Testis (tissue), 5 donors: ENCODE data around the gene THSD4. TPM values are rescaled to one million over a fixed set of nuclear protein-coding genes. Genes with fewer than 3 reads are reported as not detected.

Experiments used
- DNase-seq: peaks from one replicate; pipeline ENCODE4 v3.0.0-alpha.2; 2019
- H3K27ac ChIP-seq, 2 donors: fragments of 200-600 bp; sonication (generic); one replicate each; pipeline ENCODE4 v1.5.1; 2019
- H3K27me3 ChIP-seq: fragments of 200-600 bp; sonication (generic); one replicate; pipeline ENCODE4 v1.5.1; 2019
- H3K36me3 ChIP-seq: fragments of 200-600 bp; sonication (generic); one replicate; pipeline ENCODE4 v1.5.1; 2017; ENCODE audit warnings: low read depth; ENCODE audit errors: missing control alignments
- H3K4me1 ChIP-seq: fragments of 200-600 bp; sonication (generic); one replicate; pipeline ENCODE4 v1.5.1; 2019
- H3K4me3 ChIP-seq, 2 donors: fragments of 200-600 bp; sonication (generic); one replicate each; pipeline ENCODE4 v1.5.1; 2017 to 2019
- H3K9me3 ChIP-seq: fragments of 200-600 bp; sonication (generic); one replicate; pipeline ENCODE4 v1.5.1; 2017
- POLR2A ChIP-seq: fragments of 450-650 bp; IDR thresholded peaks from one replicate; pipeline ENCODE4 v1.6.1; 2017; ENCODE audit warnings: antibody characterized with exemption, mild to moderate bottlenecking, moderate library complexity
- WGBS, 2 donors: methylation state at CpG; one replicate each; pipeline ENCODE4 v1.1.5; 2018; 5-methylcytosine and 5-hydroxymethylcytosine counted together
- intact Hi-C: fragments of 100-400 bp; cut with DNase I; formaldehyde crosslinking; loops from one replicate; pipeline ENCODE4 v1.15.1; 2023; ENCODE audit warnings: low total_unique reads
- long read RNA-seq, 2 donors: transcript quantifications; one replicate each; lab custom pipeline, GENCODE V29; 2026
- polyA plus RNA-seq: library from polyadenylated mRNA; stranded (reverse); fragments of 350-450 nt; fragmentation: Illumina TruSeq; extraction: RNeasy Lipid Tissue Mini Kit (QIAGEN cat#74804); gene quantifications from one replicate; pipeline ENCODE4 v1.2.3, GENCODE V29; 2014; ENCODE audit warnings: low read depth, low replicate concordance; ENCODE audit not compliant: insufficient read depth
- total RNA-seq, 2 donors: library from RNA; depleted of rRNA; stranded (reverse); fragments of >200 nt; gene quantifications; one replicate each; pipeline ENCODE4 v1.2.3, GENCODE V29; 2016
- TF ChIP-seq, protein P1 (sequence below), 3 experiments: fragments of 450-650 bp in 2 of 3; fragments of 200-600 bp in 1 of 3; sonication (generic) in 1 of 3; IDR thresholded peaks; one replicate each; pipeline ENCODE4 v1.5.1; 2016 to 2019; ENCODE audit warnings: antibody characterized with exemption in 3 of 3, mild to moderate bottlenecking in 2 of 3, moderate library complexity in 1 of 3

THSD4 gene
- total RNA-seq (10 to 100 TPM; 18.2 to 21.5 TPM), polyA plus RNA-seq (14.3 TPM)
- long read RNA-seq, donor 1, result 0 reads
- long read RNA-seq, donor 2, result 0 reads

GRCh38 chr15:71114887-71115566 lies at the start of gene THSD4:
TSS of gene THSD4 (plus strand) at chr15:71115471.
- H3K36me3 ChIP-seq, result no peaks in the 10 kb centered on the region
- whole genome bisulfite sequencing, 2 donors, result 35 to 45% methylated on average over 20 to 22 of the region's 52 CpGs
- intact Hi-C loops, result loop anchor here (10.0 kb wide), 1 partner anchor 330 kb away; no protein-coding TSS in a partner anchor

DNA sequence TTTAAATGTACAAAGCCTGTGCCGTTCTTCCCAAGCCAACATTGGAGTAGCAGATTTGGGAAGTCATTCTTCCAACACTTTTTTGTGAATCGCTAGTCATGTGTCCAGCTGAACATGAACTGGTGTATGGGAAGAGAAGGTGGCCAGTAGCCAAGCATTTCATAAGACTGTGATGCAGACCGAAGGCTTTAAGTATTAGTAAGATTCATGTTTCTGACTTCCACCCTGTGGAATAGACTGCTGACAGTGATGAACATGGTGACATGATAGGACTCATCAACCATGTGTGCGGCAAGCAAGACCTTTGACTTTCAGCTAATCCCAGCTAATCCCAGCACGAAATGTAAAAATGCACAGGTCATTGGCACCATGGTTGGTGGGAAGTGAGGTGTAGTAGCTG lies 48.3 kb upstream of the THSD4 start:
- 96% methylated on average over 5 of the region's 5 CpGs for WGBS, 2 donors
- no peaks in the 10 kb centered on the region for H3K27me3 ChIP-seq
- no peaks in the 10 kb centered on the region for H3K4me1 ChIP-seq
- H3K4me3 ChIP-seq, result no peak overlapping the region
- H3K27ac ChIP-seq, result no peak overlapping the region
- DNase-seq, result no peak
- intact Hi-C loops, result no loop called here
- H3K9me3 ChIP-seq, result no peaks in the 10 kb centered on the region
- H3K36me3 ChIP-seq, result no peaks in the 10 kb centered on the region
- TF ChIP-seq POLR2A, result no peak
- TF ChIP-seq, protein P1, sequence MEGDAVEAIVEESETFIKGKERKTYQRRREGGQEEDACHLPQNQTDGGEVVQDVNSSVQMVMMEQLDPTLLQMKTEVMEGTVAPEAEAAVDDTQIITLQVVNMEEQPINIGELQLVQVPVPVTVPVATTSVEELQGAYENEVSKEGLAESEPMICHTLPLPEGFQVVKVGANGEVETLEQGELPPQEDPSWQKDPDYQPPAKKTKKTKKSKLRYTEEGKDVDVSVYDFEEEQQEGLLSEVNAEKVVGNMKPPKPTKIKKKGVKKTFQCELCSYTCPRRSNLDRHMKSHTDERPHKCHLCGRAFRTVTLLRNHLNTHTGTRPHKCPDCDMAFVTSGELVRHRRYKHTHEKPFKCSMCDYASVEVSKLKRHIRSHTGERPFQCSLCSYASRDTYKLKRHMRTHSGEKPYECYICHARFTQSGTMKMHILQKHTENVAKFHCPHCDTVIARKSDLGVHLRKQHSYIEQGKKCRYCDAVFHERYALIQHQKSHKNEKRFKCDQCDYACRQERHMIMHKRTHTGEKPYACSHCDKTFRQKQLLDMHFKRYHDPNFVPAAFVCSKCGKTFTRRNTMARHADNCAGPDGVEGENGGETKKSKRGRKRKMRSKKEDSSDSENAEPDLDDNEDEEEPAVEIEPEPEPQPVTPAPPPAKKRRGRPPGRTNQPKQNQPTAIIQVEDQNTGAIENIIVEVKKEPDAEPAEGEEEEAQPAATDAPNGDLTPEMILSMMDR (IDR thresholded peaks at IDR 0.05), result no peak

More at GRCh38 chr15:71114887-71115566, at the start of gene THSD4:
- Histone ChIP-seq H3K4me3 (peak within 1 kb of the TSS; percentile 57 to 81), H3K4me1 (peaks cover 8% of the 10 kb centered on the region), H3K9me3 (no peaks in the 10 kb centered on the region), H3K27ac (peak within 1 kb of the TSS; percentile 26 to 76), H3K27me3 (no peaks in the 10 kb centered on the region)
- DNase-seq, result peak; percentile 83
- TF ChIP-seq, protein P1 (IDR thresholded peaks at IDR 0.05), result peak; percentile 93 to 98 (median 96)
- TF ChIP-seq POLR2A, result no peak

DNA sequence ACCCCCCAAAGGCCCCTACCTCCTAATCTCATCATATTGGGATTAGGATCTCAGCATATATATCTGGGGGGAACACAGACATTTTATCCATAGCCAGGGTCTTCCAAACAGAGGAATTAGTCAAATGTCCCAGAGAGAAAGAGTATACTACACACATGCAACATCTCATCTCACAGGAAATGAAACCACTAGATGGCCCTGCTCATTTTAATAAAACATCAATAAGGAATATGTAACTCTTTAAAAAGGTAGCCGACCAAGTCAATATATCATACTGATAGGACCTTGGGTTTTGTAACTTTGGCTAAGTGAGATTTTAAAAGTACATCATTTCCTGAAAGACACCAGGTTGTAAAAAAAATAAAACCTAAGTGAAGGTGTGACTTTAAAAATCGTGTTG lies 45.6 kb upstream of the THSD4 start:
- Histone ChIP-seq H3K4me1 (no peaks in the 10 kb centered on the region), H3K27ac (no peak overlapping the region), H3K9me3 (no peaks in the 10 kb centered on the region), H3K36me3 (no peaks in the 10 kb centered on the region), H3K4me3 (no peak overlapping the region), H3K27me3 (no peaks in the 10 kb centered on the region)
- no peak for TF ChIP-seq POLR2A
- TF ChIP-seq, protein P1 (IDR thresholded peaks at IDR 0.05), result no peak
- DNase-seq, result no peak
- intact Hi-C loops, result no loop called here
- 59 to 71% methylated on average over 2 of the region's 2 CpGs for WGBS, 2 donors

GRCh38 chr15:71071529-71071928 lies 43.7 kb upstream of the THSD4 start:
- no peak overlapping the region for H3K27ac ChIP-seq
- H3K36me3 ChIP-seq, result no peaks in the 10 kb centered on the region
- no peaks in the 10 kb centered on the region for H3K27me3 ChIP-seq
- no peak overlapping the region for H3K4me3 ChIP-seq
- H3K4me1 ChIP-seq, result no peaks in the 10 kb centered on the region
- no peak for TF ChIP-seq POLR2A
- TF ChIP-seq, protein P1 (IDR thresholded peaks at IDR 0.05), result no peak
- H3K9me3 ChIP-seq, result no peaks in the 10 kb centered on the region
- no peak for DNase-seq
- intact Hi-C loops, result no loop called here

GRCh38 chr15:71072423-71072822 lies 42.8 kb upstream of the THSD4 start:
- no peaks in the 10 kb centered on the region for H3K36me3 ChIP-seq
- 76 to 82% methylated on average over 6 of the region's 6 CpGs for WGBS, 2 donors
- intact Hi-C loops, result no loop called here

More at GRCh38 chr15:71072423-71072822, 42.8 kb upstream of the THSD4 start:
- Histone ChIP-seq H3K9me3 (no peaks in the 10 kb centered on the region), H3K4me3 (no peak overlapping the region), H3K27ac (no peak overlapping the region), H3K27me3 (no peaks in the 10 kb centered on the region), H3K4me1 (no peaks in the 10 kb centered on the region)
- TF ChIP-seq POLR2A, result no peak
- TF ChIP-seq, protein P1 (IDR thresholded peaks at IDR 0.05), result no peak
- DNase-seq, result no peak
